Colon (tissue), 2 donors: ENCODE measurements around the gene JMJD8.
"Not testable (repeated sequence)": the region's sequence is repeated elsewhere in the genome, so short reads cannot be mapped to it uniquely, and the experiment has no call there.

Source experiments
- FAIRE-seq: peaks from 2 replicates; lab custom pipeline; 2012; peaks lifted over from hg19 to GRCh38; lab: Jason Lieb, UNC
- donor health status: control.
- donor health status: control.

Gene JMJD8

GRCh38 chr16:692356-693108 is 8.4 kb upstream of the JMJD8 start:
- no peak for FAIRE-seq

GRCh38 chr16:691242-691641 is 7.1 kb upstream of the JMJD8 start:
- FAIRE-seq: not testable (repeated sequence)

- no peak for FAIRE-seq
Observed at GRCh38 chr16:689175-689897, 5.2 kb upstream of the JMJD8 start.

DNA sequence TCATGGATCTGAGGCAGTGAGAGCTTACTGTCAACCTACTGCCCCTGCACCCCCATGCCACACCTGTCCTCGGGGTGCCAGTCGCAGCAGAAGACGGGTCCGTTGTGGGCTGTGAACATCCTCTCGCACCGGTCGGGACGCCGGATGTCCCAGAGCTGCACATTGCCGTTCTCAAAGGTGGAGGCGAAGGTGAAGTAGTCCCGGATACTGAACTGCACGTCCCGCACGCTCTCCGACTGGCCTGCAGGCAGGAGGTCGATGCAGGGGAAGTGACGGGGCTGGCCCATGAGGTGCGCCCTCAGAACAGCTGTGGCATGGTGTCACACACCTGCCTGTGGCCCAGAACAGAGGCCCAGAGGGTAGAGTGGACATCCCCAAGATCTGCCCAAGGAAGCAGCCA is 3.4 kb upstream of the JMJD8 start:
- FAIRE-seq: no peak

DNA sequence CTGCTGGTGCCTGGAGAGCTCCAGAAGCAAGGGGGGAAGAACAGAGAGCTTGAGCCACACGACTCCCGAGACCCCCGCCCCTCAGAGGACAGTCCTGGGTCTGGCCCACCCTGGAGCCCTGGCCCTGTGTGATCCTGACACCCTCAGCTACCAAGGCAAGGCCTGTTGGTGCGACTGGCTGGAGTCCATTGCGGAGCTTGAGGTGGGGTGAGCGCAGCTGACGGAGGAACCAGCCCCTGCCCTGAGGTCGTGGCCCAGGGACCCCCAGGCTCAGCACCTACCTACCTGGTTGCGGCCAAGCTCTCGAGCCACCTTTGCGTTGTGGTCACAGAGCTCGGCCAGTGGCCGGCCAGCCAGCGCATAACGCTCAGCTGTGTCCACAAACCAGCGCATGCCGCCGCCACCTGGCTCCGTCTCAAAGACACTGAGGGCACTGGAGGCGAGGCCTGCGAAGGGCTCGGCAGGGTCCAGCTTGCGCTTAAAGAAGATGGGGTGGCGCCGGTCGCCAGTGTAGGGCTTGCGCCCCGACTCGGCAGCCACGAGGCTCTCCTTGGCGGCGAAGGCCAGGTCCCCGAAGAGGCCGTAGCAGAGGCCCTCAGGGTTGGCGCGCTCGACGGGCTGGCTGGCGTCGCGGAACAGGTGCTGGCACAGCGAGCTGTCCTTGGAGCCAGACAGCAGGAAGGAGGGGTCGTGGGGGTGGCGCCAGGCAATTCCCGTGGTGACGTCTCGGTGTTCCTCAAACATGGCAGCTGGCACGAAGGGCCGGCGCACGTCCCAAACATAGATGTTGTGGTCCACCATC is 2.5 kb upstream of the JMJD8 start:
- FAIRE-seq: no peak

DNA sequence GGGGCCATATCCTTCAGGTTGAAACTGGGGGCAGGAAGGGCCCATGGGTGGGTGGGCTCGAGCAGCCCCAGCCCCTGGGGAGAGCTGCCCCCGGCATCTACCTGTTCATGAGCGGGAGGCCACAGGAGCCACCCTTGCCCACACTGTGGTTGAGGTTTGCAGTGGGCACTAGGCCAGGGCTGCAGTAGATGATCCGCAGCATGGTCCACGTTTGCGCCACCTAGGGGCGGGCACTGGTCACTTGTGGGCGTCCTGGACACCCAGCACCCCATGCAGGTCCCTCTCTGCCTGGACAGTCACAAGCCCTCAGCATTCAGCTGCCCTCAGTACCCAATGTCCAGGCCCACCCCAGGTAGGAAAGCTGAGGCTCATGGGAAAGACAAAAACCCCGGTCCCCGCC is 1.8 kb upstream of the JMJD8 start:
- no peak for FAIRE-seq

GRCh38 chr16:684961-685696 is 995 bp upstream of the JMJD8 start:
- no peak for FAIRE-seq

DNA sequence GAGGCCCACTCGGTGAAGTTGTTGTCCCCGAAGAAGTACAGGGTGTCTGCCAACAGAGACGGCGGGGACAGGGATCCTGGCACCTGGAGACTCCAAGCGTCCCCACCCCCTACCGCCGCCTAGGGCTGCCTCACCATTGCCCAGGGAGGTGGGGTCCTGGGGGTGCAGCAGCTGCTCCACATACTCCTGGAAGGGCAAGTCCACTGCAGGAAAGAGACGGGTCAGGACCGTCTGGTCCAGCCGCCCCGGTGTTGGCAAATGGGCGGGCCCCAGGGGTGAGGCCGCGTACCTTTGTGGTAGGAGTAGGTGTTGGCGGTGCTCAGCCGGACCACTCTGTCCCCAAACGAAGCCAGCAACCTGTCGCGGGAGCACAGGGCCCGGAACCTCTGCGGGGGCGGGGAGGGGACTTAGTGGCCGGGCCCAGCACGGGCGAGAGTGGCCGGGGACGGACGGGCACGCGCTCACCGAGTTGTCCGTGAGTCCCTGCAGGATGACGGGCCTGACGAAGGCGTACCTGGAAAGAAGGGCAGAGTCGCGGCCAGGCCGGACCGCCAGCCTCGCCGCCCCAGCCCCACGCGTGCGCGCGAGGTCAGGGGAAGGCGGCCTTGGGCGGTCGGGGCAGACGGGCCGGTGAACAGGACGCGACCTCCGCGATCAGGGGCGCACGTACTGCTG is 601 bp downstream of the JMJD8 start:
- FAIRE-seq: no peak

DNA sequence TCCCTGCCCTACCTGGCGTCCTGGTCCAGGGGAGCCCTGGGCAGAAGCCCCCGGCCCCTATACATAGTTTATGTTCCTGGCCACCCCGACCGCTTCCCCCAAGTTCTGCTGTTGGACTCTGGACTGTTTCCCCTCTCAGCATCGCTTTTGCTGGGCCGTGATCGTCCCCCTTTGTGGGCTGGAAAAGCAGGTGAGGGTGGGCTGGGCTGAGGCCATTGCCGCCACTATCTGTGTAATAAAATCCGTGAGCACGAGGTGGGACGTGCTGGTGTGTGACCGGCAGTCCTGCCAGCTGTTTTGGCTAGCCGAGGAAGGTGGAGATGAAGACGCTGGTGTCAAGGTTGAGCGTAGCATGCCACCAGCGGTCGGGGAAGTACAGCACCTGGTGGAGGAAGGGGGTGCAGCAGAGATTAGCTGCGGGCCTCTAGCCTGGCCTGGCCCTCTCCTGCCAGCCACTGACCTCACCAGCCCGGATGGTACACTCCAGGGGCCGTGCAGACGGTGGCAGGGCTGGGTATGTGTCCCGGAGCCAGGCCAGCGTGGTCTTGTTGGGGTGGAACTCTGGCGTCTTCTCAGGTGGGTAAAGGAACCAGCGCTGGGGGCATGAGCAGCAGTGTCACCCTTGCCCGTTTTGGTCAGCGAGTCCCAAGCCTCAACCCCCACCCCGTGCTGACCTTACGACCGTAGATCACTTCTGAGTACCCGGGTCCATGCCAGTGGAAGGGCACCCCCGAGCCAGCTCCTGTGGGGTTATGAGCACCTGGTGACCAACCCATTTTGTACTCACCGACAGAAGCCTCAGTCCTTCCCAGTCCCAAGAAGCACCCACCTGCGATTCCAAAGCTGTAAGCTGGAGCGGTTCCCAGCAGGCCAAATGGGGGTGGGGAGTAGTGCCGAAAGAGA is 1.4 kb downstream of the JMJD8 start:
- no peak for FAIRE-seq

DNA sequence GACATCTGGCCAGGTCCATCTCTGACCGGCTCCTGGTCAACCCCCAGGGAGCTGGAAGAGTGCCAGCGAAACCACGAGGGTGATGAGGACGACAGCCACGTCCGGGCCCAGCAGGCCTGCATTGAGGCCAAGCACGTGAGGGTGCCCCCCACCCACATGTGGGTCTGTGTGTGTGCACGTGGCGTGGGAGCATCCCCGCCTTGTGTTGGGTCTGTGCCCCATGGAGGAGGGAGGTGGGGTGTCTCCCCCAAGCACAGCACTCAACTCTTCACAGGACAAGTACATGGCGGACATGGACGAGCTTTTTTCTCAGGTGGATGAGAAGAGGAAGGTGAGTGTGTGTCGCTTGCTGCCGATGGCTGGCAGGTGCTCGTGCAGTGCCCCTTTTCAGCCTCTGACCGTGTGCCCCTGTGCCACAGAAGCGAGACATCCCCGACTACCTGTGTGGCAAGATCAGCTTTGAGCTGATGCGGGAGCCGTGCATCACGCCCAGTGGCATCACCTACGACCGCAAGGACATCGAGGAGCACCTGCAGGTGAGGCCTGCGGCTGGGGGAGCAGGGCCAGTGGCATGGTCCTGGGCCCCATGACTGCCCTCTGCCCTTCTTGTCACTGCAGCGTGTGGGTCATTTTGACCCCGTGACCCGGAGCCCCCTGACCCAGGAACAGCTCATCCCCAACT is 2.2 kb downstream of the JMJD8 start:
- FAIRE-seq: no peak

- no peak for FAIRE-seq
Observed at GRCh38 chr16:680967-681745, 3.0 kb downstream of the JMJD8 start.

GRCh38 chr16:680625-680945 is 3.5 kb downstream of the JMJD8 start:
- no peak for FAIRE-seq

DNA sequence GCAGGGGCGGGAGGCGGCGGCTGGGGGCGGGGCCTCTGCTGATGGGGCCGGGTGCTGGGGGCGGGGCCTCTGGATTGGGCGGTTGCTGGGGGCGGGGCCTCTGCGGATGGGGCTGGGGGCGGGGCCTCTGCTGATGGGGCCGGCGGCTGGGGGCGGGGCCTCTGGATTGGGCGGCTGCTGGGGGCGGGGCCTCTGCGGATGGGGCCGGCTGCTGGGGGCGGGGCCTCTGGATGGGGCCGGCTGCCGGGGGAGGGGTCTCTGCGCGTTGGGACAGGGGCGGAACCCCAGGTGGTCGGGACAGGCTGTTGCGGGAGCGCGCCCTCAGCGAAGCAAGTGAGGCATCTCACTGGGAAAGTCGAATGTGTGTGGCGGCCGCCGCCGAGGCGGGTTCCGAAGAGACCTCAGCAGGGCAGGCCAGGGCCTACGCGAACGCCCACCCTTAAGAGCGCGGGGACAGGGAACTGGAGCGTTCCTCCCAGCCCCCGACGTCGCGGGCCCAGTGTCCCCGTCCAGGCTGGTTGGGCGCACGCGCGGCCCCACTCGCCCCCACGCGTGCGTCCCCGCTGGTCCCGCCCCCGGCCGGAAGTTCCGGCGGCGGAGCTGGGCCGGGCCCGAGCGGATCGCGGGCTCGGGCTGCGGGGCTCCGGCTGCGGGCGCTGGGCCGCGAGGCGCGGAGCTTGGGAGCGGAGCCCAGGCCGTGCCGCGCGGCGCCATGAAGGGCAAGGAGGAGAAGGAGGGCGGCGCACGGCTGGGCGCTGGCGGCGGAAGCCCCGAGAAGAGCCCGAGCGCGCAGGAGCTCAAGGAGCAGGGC is 4.1 kb downstream of the JMJD8 start, which contains the start of gene STUB1:
Gene STUB1, plus strand, starts transcription at position 597 of the 811 bp plus-strand sequence. Its CDS starts 116 bp downstream, at position 713.
- FAIRE-seq: no peak

- no peak for FAIRE-seq
Observed at GRCh38 chr16:678858-679813, 5.0 kb downstream of the JMJD8 start.

DNA sequence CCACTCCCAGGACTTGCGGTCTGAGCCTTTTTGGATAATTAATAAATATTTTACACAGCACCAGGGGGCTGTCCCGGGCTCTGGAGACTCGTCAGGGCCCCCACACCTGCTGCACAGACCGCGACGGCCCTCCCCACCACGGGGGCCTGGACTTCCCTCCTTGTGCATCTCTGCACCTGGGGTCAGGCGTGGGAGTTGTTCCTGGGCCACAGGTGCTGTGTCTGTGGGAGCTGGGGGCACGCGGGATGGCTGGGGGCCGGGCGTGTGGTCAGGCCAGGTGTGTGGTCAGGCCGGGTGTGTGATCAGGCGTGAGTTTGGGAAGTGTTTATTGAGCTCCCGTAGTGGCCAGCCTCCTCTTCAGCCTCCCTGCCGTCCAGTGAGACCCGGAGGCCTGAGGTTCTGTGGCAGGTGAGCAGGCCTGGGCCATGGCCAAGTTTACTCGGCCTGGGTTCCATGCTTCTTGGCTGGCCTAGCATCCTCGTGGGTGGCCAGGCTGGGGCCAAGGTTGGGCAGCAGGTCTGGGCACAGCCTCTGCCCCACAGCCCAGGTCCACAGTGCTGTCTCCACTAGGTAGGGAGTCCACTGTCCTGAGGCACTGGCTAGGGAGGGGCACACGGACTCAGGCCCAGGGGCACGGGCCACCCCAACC is 5.8 kb downstream of the JMJD8 start:
- FAIRE-seq: no peak

GRCh38 chr16:677316-678190 is 6.6 kb downstream of the JMJD8 start:
- no peak for FAIRE-seq
